ENCODE measurements around the gene LRRC45.

Gene LRRC45

DNA sequence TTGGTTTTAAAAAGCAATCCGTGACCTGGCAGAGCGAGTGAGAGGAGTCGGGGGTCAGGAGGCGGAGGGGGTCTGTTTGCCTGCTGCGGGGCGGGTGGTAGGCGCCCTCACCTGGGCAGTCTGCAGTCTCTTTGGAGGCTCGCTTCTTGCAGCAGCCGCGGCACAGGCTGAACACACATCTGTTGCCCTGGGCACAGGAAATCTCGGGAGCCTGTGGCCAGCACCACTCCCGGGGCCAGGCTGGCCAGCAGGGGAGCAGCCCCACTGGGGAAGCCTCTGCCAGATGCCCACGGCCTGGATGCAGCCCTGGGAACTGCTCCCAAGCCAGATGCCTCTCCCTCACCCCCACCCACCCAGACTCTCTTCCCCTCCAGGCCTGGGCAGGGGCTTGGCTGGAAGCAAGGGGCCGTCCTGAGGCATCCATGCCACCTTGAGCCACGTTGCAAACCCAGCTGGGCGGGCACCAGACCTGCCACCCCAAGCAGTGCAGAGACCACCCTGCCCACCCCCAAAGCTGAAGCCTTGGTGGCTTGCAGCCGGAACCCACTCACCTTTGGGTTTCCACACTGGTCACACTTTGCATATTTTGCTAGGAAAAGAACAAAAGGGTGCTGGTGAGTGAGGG is 35.2 kb downstream of the LRRC45 start:
- FAIRE-seq (no peak), DNase-seq (ENCODE audit: insufficient read length, low spot score) (no peak)
- TF ChIP-seq SPI1 (IDR thresholded peaks at IDR 0.05; ENCODE audit: low read depth, low read length) (no peak), POLR2AphosphoS5 (IDR thresholded peaks at IDR 0.05; ENCODE audit: low read depth, low read length) (no peak), PAX5 (IDR thresholded peaks at IDR 0.05; ENCODE audit: insufficient read depth, low read length, severe bottlenecking) (no peak), POLR2A (IDR thresholded peaks at IDR 0.05; ENCODE audit: low read depth, low read length) (no peak), POU2F2 (IDR thresholded peaks at IDR 0.05; ENCODE audit: low read depth, low read length) (no peak), TAF1 (IDR thresholded peaks at IDR 0.05; ENCODE audit: low read depth, low read length) (no peak)

DNA sequence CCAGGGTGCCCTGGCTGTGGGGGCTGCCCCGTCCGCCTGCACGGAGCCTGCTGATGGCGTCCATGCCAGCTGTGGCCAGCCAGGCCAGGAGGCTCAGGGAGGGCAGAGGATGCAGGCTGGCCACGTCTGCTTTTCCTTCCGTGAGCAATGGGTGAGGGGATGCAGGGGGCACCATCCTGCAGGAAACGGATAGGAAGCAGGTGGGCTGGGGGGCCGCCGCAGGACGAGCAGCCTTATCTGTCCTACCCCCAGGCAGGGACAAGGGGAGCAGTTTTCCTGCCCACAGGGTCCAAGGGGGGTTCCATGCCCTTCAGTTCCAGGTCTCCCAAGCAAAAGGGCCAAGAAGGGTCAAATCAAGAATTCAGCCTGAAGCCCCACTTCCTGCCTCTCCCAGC is 35.7 kb downstream of the LRRC45 start:
- DNase-seq (ENCODE audit: insufficient read length, low spot score) (no peak), FAIRE-seq (no peak)
- TF ChIP-seq POU2F2 (IDR thresholded peaks at IDR 0.05; ENCODE audit: low read depth, low read length) (no peak), PAX5 (IDR thresholded peaks at IDR 0.05; ENCODE audit: insufficient read depth, low read length, severe bottlenecking) (no peak), POLR2A (IDR thresholded peaks at IDR 0.05; ENCODE audit: low read depth, low read length) (no peak), TAF1 (IDR thresholded peaks at IDR 0.05; ENCODE audit: low read depth, low read length) (no peak), POLR2AphosphoS5 (IDR thresholded peaks at IDR 0.05; ENCODE audit: low read depth, low read length) (no peak), SPI1 (IDR thresholded peaks at IDR 0.05; ENCODE audit: low read depth, low read length) (no peak)

DNA sequence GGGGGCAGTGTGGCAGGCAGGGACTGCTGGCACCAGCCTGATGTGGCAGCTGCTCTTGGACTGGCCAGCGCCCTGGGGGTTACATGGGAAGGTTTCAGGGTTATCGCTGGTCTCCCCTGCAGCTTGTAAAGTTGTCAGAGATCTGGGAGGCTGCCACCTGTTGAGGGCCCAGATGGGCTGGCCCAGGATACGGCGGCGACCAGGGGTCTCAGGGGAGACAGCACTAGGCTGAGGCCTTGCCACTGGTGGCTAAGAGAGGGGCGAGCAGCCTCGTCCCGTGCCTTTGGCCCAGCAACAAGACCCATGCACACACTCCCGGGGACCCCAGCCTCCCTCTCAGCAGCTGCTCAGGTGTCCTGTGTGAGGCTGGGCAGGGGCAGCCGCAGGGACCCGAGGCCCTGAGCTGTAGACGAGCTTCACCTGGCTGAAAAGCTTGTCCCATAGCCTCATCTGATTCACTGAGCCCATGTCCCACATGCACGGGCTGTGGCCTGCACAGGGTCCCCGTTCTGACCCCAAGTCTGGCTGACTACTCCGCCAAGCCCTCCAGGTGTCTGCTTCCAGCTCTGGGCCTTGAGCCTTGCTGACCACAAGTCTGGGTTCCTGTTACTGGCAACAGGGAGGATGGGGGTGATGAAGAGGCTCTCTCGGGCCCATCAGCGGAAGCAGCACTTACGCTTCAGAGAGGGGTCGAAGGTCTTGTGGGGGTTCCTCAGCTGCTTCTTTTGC is 36.3 kb downstream of the LRRC45 start:
- no peak for DNase-seq (ENCODE audit: insufficient read length, low spot score)
- TF ChIP-seq PAX5 (IDR thresholded peaks at IDR 0.05; ENCODE audit: insufficient read depth, low read length, severe bottlenecking) (no peak), TAF1 (IDR thresholded peaks at IDR 0.05; ENCODE audit: low read depth, low read length) (no peak), POU2F2 (IDR thresholded peaks at IDR 0.05; ENCODE audit: low read depth, low read length) (no peak), POLR2A (IDR thresholded peaks at IDR 0.05; ENCODE audit: low read depth, low read length) (0 out of 2 replicates have a peak, but pooled peaks have one; percentile 28), POLR2AphosphoS5 (IDR thresholded peaks at IDR 0.05; ENCODE audit: low read depth, low read length) (no peak), SPI1 (IDR thresholded peaks at IDR 0.05; ENCODE audit: low read depth, low read length) (no peak)
- FAIRE-seq, result no peak

DNA sequence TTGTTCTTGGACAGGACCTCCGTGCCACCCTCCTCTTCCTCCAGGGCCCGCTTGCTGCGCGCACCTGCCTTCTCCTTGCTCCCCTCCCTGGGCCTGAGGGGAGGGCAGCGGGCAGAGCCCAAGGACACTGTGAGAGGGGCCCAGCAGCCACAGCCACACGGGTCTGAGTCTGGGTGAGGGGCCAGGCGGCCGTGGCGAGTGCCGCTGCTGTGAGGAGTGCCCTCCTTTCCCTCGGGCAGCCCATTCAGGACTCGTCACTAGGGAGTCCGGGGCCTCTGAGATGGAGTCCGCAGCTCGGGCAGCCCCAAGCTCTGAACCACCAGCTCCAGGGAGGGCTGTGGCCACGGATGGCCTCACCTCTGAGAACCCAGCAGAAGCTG is 36.9 kb downstream of the LRRC45 start:
- TF ChIP-seq PAX5 (IDR thresholded peaks at IDR 0.05; ENCODE audit: insufficient read depth, low read length, severe bottlenecking), result no peak
- DNase-seq (ENCODE audit: insufficient read length, low spot score) (no peak), FAIRE-seq (no peak)

DNA sequence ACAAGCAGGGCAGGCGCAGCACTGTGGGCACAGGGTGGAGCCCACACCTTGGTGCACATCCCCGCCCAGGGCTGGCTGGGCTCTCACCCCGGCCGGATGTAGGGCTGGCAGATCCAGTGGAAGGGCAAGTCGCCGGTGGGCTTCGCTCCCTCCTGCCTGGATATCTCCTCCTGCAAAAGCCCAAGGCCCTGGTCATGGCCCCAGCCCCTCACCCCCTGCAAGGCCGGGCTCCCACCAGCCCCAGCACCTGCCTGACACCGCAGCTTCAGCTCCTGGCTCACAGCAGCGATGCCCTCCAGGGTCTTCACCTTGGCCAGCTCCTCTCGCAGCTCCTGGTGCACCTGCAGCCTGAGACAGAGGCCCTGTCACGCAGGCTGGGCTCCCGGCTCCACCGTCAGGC is 37.5 kb downstream of the LRRC45 start:
- FAIRE-seq (no peak), DNase-seq (ENCODE audit: insufficient read length, low spot score) (no peak)

DNA sequence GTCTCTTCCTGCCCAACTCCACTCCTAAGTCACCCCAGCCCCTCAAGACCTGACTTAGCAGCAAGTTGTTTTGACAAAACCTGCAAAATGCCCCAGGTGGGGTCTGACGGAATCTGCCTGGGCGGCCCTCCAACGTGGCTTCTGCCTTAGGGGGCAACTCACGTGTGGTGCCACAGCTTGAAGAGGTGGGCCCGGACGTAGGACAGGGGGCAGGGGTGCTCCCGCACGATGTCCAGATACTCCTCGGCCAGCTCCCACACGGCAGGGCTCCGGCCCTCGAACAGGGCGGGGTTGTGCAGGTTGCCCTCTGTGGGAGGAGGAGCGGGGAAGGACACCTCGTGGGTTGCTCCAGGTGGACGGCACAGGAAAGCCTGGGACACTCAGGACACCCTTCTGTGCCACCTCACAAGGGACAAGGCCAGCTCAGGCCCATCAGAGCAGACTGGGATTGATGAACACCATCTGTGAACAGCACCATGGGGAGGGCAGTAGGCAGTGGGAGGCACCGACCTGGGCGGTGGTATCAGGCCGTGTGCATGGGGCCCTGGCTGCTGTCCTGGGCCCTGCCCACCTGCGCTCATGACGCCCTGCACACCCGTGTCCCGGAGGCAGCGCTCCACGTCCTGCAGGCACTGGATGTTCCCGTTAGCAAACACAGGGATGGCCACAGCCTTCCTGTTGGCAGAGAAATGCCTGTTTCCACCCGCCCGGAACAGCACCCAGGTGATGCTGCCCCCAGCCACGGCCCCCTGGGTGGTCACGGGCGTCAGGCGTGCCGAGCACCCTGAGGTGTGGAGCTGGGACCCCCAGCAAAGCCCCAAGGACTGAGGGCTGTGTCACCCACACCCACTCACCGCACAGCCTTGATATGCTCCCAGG is 38.2 kb downstream of the LRRC45 start:
- no peak; the same call in 1 of the 2 replicates for TF ChIP-seq POLR2AphosphoS5 (IDR thresholded peaks at IDR 0.05; ENCODE audit: low read depth, low read length)
- no peak for TF ChIP-seq TAF1 (IDR thresholded peaks at IDR 0.05; ENCODE audit: low read depth, low read length)
- no peak for TF ChIP-seq SPI1 (IDR thresholded peaks at IDR 0.05; ENCODE audit: low read depth, low read length)
- TF ChIP-seq PAX5 (IDR thresholded peaks at IDR 0.05; ENCODE audit: insufficient read depth, low read length, severe bottlenecking), result no peak
- TF ChIP-seq POU2F2 (IDR thresholded peaks at IDR 0.05; ENCODE audit: low read depth, low read length), result no peak
- no peak; the same call in 1 of the 2 replicates for TF ChIP-seq POLR2A (IDR thresholded peaks at IDR 0.05; ENCODE audit: low read depth, low read length)
- DNase-seq (ENCODE audit: insufficient read length, low spot score), result no peak
- no peak for FAIRE-seq

More for the DNA sequence above, 37.5 kb downstream of the LRRC45 start:
- TF ChIP-seq SPI1 (IDR thresholded peaks at IDR 0.05; ENCODE audit: low read depth, low read length) (no peak), PAX5 (IDR thresholded peaks at IDR 0.05; ENCODE audit: insufficient read depth, low read length, severe bottlenecking) (no peak), TAF1 (IDR thresholded peaks at IDR 0.05; ENCODE audit: low read depth, low read length) (no peak), POU2F2 (IDR thresholded peaks at IDR 0.05; ENCODE audit: low read depth, low read length) (no peak), POLR2A (IDR thresholded peaks at IDR 0.05; ENCODE audit: low read depth, low read length) (no peak), POLR2AphosphoS5 (IDR thresholded peaks at IDR 0.05; ENCODE audit: low read depth, low read length) (no peak)

DNA sequence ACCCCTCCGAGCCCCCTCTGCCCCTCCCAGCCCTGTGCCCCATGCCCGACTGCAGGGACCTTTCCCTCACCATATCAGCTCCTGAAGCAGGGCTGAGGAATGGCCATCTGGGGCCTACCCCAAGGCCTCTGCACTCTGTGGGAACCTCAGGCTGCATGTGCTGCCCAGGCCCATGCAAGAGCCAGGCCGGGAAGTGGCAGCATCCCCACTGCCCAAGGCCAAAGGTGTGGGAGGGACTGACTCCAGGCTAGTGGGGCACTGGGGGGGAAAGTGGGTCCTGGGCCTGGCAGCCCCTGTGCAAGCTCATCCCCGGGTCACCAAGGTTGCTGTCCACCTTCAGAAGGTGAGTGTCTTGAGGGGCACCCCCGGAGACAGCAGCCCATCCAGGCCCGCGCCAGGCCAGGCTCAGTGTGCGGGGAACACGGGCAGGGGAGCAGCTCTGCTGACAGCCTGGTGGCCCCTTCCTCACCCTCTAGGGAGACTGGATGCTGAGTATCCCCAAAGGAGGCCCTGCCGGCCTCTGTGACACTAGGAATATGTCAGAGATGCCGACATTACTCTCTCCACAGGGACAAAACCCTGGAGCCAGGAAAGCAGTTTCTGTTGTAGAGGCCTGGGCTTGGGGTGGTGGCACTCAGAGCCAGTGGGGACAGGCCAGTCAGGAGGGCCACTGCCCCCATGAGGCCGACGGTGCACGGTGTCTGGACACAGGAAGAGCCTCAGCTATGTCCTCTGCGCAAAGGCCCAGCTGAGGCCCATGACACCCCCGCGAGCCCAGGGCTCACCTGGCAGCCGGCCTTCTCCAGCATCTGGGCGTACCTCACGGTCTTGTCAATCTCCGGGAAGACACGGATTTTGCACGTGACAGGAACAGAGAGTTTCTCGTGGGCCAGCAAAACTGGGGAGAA is 39.2 kb downstream of the LRRC45 start:
- no peak for TF ChIP-seq POU2F2 (IDR thresholded peaks at IDR 0.05; ENCODE audit: low read depth, low read length)
- TF ChIP-seq POLR2AphosphoS5 (IDR thresholded peaks at IDR 0.05; ENCODE audit: low read depth, low read length), result no peak
- TF ChIP-seq PAX5 (IDR thresholded peaks at IDR 0.05; ENCODE audit: insufficient read depth, low read length, severe bottlenecking), result no peak
- TF ChIP-seq TAF1 (IDR thresholded peaks at IDR 0.05; ENCODE audit: low read depth, low read length), result no peak
- no peak for TF ChIP-seq SPI1 (IDR thresholded peaks at IDR 0.05; ENCODE audit: low read depth, low read length)
- TF ChIP-seq POLR2A (IDR thresholded peaks at IDR 0.05; ENCODE audit: low read depth, low read length), result no peak
- no peak for DNase-seq (ENCODE audit: insufficient read length, low spot score)
- FAIRE-seq, result no peak

DNA sequence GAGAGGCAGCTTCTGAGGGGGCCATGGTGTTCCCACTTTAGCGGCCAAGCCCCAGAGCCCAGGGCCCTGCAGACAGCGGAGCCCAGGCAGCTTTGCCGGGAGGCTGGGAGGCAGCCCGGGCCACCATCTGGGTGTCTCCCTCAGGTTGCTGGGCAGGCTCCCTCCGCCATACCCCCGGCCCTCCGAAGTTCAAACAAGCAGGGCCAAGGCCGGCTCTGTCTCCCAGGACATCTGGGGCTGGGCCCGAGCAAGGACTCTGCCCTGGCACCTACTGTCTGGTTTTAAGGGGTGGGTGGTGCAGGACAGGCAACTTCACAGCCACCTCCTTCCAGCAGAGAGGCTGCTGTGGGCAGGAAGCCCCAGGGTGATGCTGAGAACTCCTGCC is 39.9 kb downstream of the LRRC45 start:
- TF ChIP-seq PAX5 (IDR thresholded peaks at IDR 0.05; ENCODE audit: insufficient read depth, low read length, severe bottlenecking), result no peak
- no peak for TF ChIP-seq POU2F2 (IDR thresholded peaks at IDR 0.05; ENCODE audit: low read depth, low read length)
- TF ChIP-seq POLR2A (IDR thresholded peaks at IDR 0.05; ENCODE audit: low read depth, low read length), result no peak
- TF ChIP-seq TAF1 (IDR thresholded peaks at IDR 0.05; ENCODE audit: low read depth, low read length), result no peak
- no peak; the same call in 1 of the 2 replicates for TF ChIP-seq POLR2AphosphoS5 (IDR thresholded peaks at IDR 0.05; ENCODE audit: low read depth, low read length)
- TF ChIP-seq SPI1 (IDR thresholded peaks at IDR 0.05; ENCODE audit: low read depth, low read length), result no peak
- FAIRE-seq (no peak), DNase-seq (ENCODE audit: insufficient read length, low spot score) (no peak)
